ENCODE measurements around the gene IVD. TPM values are rescaled to one million over a fixed set of nuclear protein-coding genes. Genes with fewer than 3 reads are reported as not detected.

IVD gene
- total and polyA plus RNA-seq, 2 of the 8 experiments (the other 6 are each of a cell fraction or from before 2014, with no cell fraction given): 55.2 to 78.8 TPM

GRCh38 chr15:40435710-40436089, 30.1 kb downstream of the IVD start (continued):
- TF ChIP-seq PHF8 (conservative IDR thresholded peaks at IDR 0.05; ENCODE audit: low read depth, low read length): no peak
- TF ChIP-seq SP2 (IDR thresholded peaks at IDR 0.05; ENCODE audit: low read length): no peak
- TF ChIP-seq POU5F1 (IDR thresholded peaks at IDR 0.05; ENCODE audit: low read depth, low read length): no peak
- no peak for TF ChIP-seq TAF1 (IDR thresholded peaks at IDR 0.05; ENCODE audit: low read depth, low read length)
